ENCODE data around the gene CARD11.
"Not testable (repeated sequence)": the region's sequence is repeated elsewhere in the genome, so short reads cannot be mapped to it uniquely, and the experiment has no call there.

The CARD11 gene

DNA sequence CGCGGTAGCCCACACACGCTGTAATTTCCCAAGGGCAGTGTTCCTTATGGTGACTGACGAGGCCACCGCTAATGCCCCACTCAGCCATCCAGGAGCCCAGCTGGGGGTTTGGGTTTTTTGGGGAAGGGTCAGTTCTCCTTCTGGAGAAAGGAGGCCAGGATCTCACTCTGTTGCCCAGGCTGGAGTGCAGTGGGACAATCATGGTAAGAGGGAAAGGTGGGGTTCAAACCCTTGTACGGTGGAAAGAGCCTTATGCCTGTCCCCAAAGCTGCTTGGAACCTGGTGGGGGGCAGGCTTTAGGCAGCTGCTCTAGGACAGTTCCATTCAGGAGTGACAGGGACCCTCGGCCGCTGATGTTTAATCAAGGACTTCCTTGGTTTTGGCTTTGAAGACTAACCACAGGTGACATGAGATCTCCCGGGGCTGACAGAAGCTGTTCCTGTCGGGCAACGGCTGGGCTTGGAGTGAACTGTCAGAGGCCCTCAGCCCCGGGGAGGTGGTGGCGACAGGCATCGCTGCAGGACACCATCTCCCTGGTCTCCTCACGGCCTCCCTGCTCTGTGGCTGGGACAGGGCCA lies 84.5 kb downstream of the CARD11 start:
- DNase-seq: no peak

GRCh38 chr7:2958416-2959102 lies 85.1 kb downstream of the CARD11 start:
- no peak for DNase-seq

DNA sequence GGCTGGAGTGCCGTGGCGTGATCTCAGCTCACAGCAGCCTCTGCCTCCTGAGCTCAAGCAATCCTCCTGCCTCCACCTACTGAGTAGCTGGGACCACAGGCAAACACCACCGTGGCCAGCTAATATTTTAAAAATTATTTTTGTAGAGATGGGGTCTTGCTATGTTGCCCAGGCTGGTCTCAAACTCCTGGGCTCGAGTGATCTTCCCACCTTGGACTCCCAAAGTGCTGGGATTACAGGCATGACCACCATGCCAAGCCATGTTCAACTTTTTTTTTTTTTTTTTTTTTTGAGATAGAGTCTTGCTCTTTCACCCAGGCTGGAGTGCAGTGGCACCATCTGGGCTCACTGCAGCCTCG lies 86.3 kb downstream of the CARD11 start:
- DNase-seq: not testable (repeated sequence)

DNA sequence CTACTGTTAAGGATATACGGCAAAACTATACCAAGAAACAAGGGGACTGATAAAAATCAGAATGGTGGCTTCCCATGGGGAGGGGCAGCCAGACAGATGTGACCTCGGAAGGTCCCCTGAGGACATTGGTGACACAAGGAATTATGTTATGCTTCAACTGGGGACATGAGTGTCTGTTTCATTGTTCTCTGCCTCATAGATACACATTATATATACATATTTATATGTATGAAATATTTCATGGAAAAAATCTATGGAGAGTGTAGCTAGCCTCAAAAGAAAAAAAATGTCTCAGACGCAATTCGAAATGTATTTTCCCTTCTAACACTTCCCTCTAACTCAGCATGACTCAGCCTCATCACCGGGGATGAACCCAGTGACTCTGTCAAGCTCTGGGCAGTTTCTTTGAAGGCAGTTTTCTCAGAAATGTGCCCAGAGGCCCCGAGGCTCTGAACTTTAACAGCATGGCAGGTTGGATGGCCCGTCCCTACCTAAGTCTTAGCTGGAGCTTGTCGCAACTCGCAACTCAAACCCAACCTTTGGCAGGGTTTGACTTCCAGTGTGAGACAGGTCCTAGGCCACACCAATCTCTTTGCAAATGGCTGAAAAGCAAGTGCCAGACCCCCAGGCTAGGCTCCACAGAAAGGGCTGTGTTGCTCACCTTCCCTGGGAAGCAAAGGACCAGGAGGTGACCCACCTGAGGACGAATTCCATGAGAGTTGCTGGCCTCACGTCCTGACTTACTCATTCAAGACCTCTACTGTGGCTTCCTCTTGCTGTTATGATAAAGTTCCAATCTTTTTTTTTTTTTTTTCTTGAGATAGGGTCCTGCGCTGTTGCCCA lies 86.9 kb downstream of the CARD11 start:
- no peak for DNase-seq

DNA sequence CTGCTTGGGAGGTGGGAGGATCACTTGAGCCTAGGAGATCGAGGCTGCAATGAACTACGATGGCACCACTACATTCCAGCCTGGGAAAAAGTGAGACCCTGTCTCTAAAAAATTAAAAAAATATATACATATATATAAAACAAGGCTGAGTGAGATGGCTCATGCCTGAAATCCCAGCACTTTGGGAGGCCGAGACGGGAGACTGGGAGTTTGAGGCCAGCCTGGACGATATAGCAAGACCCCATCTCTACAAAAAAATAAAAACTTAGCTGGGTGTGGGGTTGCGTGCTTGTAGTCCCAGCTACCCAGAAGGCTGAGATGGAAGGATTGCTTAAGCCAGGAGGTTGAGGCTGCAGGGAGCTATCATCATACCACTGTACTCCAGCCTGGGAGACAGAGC lies 87.6 kb downstream of the CARD11 start:
- DNase-seq: no peak

DNA sequence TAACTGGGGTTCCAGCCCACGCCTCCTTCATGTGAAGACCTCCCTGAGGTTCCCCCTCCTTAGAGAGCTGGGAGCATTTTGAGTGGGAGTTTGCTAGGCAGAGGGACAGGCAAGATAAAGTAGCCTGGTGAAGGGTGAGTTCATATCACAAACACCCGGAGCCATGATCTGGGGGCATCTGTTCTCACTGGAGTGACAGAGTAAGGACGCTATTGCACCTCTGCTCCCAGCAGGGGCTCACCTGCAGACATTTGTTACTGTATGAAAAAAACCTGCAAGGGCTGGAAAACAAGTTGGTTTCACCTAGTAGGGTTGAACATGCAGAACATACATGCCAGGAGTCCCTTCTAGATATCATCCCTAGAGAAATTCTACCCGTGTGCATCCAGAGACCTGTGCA lies 88.4 kb downstream of the CARD11 start:
- no peak for DNase-seq

GRCh38 chr7:2954433-2954853 lies 89.2 kb downstream of the CARD11 start:
- no peak for DNase-seq

DNA sequence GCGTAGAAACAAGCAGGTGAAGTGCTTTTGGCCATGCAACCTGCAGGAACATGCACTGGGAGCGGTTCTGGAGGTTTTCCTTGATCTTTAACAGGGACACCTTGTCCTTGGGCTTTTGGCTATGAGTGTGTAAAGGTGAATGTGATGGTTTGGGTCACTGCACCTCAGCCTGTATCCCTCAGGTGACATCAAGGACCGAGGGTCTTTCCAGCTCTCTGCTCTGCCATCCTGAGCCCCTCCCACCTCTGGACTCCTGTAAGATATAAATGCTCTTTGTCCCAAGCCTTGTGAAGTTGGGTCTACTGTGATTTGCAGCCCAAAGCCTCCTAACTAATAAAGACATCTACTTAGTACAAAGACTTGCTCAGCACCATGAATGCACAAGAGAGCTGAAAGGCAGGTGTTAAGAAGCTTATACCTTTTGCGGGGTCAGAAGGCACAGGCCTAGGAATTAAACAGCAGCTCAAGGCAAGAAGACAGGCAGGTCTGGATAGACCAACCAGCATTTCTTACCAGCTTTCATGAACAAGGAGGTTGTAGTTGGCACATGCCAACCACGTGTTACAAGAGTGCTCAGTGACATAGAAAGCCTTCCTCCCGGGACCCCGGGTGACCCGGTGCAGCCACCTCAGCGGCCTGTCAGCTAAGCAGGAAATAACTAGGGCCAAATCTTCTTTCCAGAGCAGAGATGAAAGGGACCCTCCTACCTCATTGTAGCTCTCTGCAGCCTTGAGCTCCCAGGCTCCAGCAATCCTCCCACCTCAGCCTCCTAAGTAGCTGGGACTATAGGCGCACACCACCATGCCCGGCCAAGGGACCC lies 89.9 kb downstream of the CARD11 start:
- DNase-seq: no peak

- no peak for DNase-seq
These were observed 90.6 kb downstream of the CARD11 start for GRCh38 chr7:2953099-2953498.

GRCh38 chr7:2952316-2952715 lies 91.4 kb downstream of the CARD11 start:
- DNase-seq: no peak

DNA sequence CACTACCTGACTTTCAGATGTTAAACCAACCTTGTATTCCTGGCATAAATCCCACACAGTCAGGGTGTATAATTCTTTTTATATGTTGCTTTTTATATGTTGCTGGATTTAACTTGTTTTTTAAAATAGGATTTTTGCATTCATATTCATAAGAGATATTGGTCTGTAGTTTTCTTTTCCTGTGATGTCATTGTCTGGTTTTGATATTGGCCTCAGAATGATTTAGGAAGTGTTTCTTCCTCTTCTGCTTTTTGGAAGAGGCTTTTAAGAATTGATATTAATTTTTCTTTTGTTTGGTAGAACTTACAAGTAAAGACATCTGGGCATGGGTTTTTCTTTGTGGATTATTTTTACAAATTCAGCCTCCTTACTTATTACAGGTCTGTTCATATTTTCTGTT lies 93.1 kb downstream of the CARD11 start:
- DNase-seq: no peak

- DNase-seq: no peak
These were observed 94.9 kb downstream of the CARD11 start for GRCh38 chr7:2948749-2949148.

GRCh38 chr7:2947058-2947780 lies 96.4 kb downstream of the CARD11 start:
- no peak for DNase-seq

DNA sequence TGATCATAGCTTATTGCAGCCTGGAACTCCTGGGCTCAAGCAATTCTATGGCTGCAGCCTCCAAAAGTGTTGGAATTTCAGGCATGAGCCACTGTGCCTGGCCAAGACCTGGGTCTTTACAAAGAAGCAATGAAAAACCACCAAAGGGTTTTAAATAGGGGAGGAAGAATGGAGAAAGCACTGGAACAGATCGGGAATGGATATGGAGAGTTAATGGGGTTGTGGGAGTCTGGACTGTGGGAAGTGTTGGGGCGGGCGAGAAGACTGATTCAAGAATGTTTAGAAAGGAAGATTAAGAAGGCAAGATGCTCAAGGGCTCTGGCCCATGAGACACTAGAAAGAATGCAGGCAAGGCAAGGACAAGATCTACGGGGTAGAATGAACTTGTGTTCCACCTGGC lies 98.5 kb downstream of the CARD11 start:
- no peak for DNase-seq

GRCh38 chr7:2944739-2945138 lies 98.9 kb downstream of the CARD11 start:
- no peak for DNase-seq

- DNase-seq: no peak
These were observed 99.6 kb downstream of the CARD11 start for GRCh38 chr7:2943851-2944601.

GRCh38 chr7:2941216-2941859 lies 102.3 kb downstream of the CARD11 start:
- no peak for DNase-seq

- no peak for DNase-seq
These were observed 103.2 kb downstream of the CARD11 start for GRCh38 chr7:2940466-2940865.

- DNase-seq: no peak
These were observed 104.3 kb downstream of the CARD11 start for GRCh38 chr7:2939193-2939885.

DNA sequence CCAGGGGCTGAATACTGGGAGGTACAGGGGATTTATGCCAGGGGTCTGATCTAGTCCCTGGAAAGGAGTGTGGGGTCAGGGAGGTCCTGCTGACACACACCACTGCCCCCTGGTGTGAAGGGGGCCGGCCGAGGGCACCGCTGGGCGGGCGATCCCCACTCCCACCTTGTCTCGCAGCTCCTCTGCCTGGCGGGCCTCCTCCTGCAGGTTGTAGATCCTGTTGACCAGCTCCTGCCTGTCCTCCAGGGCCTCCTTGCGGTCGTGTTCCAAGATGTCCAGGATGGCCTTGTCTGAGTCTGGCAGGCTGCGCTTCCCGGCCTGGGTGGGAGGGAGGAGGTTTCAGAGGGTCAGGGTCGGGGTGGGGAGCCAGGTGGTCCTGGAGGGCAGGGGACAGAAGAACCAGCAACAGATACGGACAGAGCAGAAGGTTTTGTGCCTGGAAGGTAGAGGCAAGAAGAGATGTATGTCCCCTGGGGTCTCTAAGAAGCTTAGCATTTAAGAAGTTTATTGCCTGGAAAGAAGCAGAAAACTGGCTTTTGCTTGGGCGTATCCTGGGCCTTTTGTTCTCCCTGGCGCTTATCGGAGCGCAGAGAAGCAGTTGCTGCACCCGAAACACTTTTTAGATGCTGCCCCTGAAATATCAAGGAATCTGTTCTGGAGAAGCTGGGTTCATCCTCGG lies 105.0 kb downstream of the CARD11 start:
- no peak for DNase-seq

Measured in NK-92 treated with Interleukin-12 subunit alpha and Interleukin-12 subunit beta, amount 100 ng/mL, for 24 hours (cell line).